ENCODE data around the gene HIVEP1. TPM values are rescaled to one million over a fixed set of nuclear protein-coding genes. Genes with fewer than 3 reads are reported as not detected.

Gene HIVEP1
- polyA plus RNA-seq, 3 donors = 1.7 to 8.7 (median 2.7) TPM

- peak overlapping the region; percentile 95 to 98 (median 98) for H3K27ac Mint-ChIP-seq
- Histone ChIP-seq H3K4me2 (replicated peaks; ENCODE audit: extremely low read depth, low read length, poor library complexity, severe bottlenecking) (peak overlapping the region; percentile 87), H3K9me3 (replicated peaks in 1 of 2; ENCODE audit: control insufficient read depth in 1 of 2, insufficient read depth in 1 of 2, low read length in 2 of 2) (no peaks in the 10 kb centered on the region), H4K20me1 (ENCODE audit: insufficient read depth, low read length) (no peaks in the 10 kb centered on the region), H3K27me3 (ENCODE audit: control insufficient read depth in 2 of 2, insufficient read depth in 2 of 2, low read length in 2 of 2) (no peaks in the 10 kb centered on the region), H3K36me3 (replicated peaks in 1 of 2; ENCODE audit: control insufficient read depth in 1 of 2, insufficient read depth in 2 of 2, low read length in 2 of 2) (no peaks in the 10 kb centered on the region), H3K9ac (ENCODE audit: insufficient read depth, low read length, poor library complexity, severe bottlenecking) (peak overlapping the region; percentile 91), H3K4me1 (ENCODE audit: control insufficient read depth in 1 of 2, insufficient read depth in 2 of 2, low read length in 2 of 2) (peaks cover 20 to 30% of the 10 kb centered on the region in 2 donors), H2AFZ (ENCODE audit: insufficient read depth, low read depth, low read length, poor library complexity, severe bottlenecking) (peak overlapping the region; percentile 75), H3K4me3 (replicated peaks in 1 of 3; ENCODE audit: low read depth in 2 of 3, low read length in 3 of 3) (peak overlapping the region; percentile 54 to 90 (median 87)), H3K79me2 (ENCODE audit: insufficient read depth, low read length) (peaks cover 9% of the 10 kb centered on the region), H3K27ac (ENCODE audit: low read depth in 1 of 2, low read length in 2 of 2) (peak overlapping the region; percentile 97 to 98)
- intact Hi-C loops (cut with micrococcal nuclease) = loop anchor here (5.0 kb wide), 1 partner anchor 33 kb away; no protein-coding TSS in a partner anchor
- H3K9me3 Mint-ChIP-seq = peaks cover 0 to 9% (median 4%) of the 10 kb centered on the region in 7 donors
- no CpG with 5 or more reads among the region's 9 CpGs for WGBS (ENCODE audit: insufficient coverage)
- peaks cover 35% of the 10 kb centered on the region for H3K4me1 Mint-ChIP-seq
- no peak for DNase-seq
- peaks cover 0 to 5% (median 5%) of the 10 kb centered on the region in 3 donors for H3K27me3 Mint-ChIP-seq (ENCODE audit: low read depth in 3 of 3)
- peak overlapping the region; percentile 85 to 91 for H3K4me3 Mint-ChIP-seq
- H3K36me3 Mint-ChIP-seq = peaks cover 6 to 7% of the 10 kb centered on the region in 2 donors
- TF ChIP-seq CTCF (IDR thresholded peaks at IDR 0.05) = no peak
These were observed 2.1 kb upstream of the HIVEP1 start for GRCh38 chr6:12009876-12010634.

DNA sequence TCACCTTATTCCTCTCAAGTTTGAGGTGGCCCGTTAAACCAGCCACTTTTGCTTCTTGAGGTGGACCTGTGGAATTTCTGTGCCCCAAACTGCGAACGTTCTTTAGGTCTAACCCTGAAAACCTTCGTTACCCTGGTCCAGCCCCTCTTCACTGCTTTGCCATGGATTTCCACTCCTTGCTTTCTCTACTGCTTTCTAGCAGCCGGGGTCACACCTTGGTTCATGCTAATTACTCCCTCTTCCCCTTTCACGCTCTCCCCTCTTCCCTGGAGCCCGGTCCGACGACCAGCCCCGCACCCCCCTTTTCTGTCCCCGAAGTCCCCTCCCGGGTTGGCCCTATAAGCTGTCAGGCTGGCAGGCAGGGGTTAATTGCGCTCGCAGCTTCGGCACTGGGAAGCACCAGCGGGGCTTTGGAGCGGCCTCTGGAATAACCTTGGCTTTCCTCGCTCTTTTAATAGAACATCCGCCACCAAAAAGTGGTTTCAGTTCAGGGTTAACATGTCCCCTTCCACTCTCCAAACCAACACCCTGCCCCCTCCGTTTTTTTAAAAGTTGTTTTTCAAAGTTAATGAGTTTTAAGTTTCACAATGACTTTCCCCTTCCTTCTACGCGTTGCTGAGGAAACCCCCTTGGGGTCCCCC lies 1.4 kb upstream of the HIVEP1 start:
- peaks cover 0 to 5% (median 5%) of the 10 kb centered on the region in 3 donors for H3K27me3 Mint-ChIP-seq (ENCODE audit: low read depth in 3 of 3)
- Histone ChIP-seq H3K4me1 (ENCODE audit: control insufficient read depth in 1 of 2, insufficient read depth in 2 of 2, low read length in 2 of 2) (peaks cover 20 to 30% of the 10 kb centered on the region in 2 donors), H3K4me2 (replicated peaks; ENCODE audit: extremely low read depth, low read length, poor library complexity, severe bottlenecking) (peak overlapping the region; percentile 87), H3K27me3 (ENCODE audit: control insufficient read depth in 2 of 2, insufficient read depth in 2 of 2, low read length in 2 of 2) (no peaks in the 10 kb centered on the region), H3K79me2 (ENCODE audit: insufficient read depth, low read length) (peaks cover 9% of the 10 kb centered on the region), H3K9me3 (replicated peaks in 1 of 2; ENCODE audit: control insufficient read depth in 1 of 2, insufficient read depth in 1 of 2, low read length in 2 of 2) (no peaks in the 10 kb centered on the region), H3K27ac (ENCODE audit: low read depth in 1 of 2, low read length in 2 of 2) (peak overlapping the region; percentile 97 to 98), H3K9ac (ENCODE audit: insufficient read depth, low read length, poor library complexity, severe bottlenecking) (peak overlapping the region; percentile 91), H4K20me1 (ENCODE audit: insufficient read depth, low read length) (peaks cover 4% of the 10 kb centered on the region), H2AFZ (ENCODE audit: insufficient read depth, low read depth, low read length, poor library complexity, severe bottlenecking) (peak overlapping the region; percentile 75), H3K4me3 (replicated peaks in 1 of 3; ENCODE audit: low read depth in 2 of 3, low read length in 3 of 3) (peak overlapping the region; percentile 54 to 90 (median 87)), H3K36me3 (replicated peaks in 1 of 2; ENCODE audit: control insufficient read depth in 1 of 2, insufficient read depth in 2 of 2, low read length in 2 of 2) (peaks cover 0 to 2% of the 10 kb centered on the region in 2 donors)
- H3K4me1 Mint-ChIP-seq = peaks cover 35% of the 10 kb centered on the region
- intact Hi-C loops (cut with micrococcal nuclease) = loop anchor here (5.0 kb wide), 1 partner anchor 33 kb away; no protein-coding TSS in a partner anchor
- peaks cover 0 to 9% (median 4%) of the 10 kb centered on the region in 7 donors for H3K9me3 Mint-ChIP-seq
- TF ChIP-seq CTCF (IDR thresholded peaks at IDR 0.05) = no peak
- peak in 2 of 3 donors; percentile 47 to 71 for DNase-seq
- peak overlapping the region; percentile 85 to 91 for H3K4me3 Mint-ChIP-seq
- peak overlapping the region; percentile 95 to 98 (median 98) for H3K27ac Mint-ChIP-seq
- WGBS (ENCODE audit: insufficient coverage) = under 1% methylated on average over 17 of the region's 22 CpGs
- H3K36me3 Mint-ChIP-seq = peaks cover 11 to 14% of the 10 kb centered on the region in 2 donors
